ENCODE results near the gene COQ7. TPM values are rescaled to one million over a fixed set of nuclear protein-coding genes. Genes with fewer than 3 reads are reported as not detected.

COQ7 gene
- total RNA-seq, 1 experiment from 2014 or later = 26.6 TPM

GRCh38 chr16:19105131-19105530 is 37.7 kb downstream of the COQ7 start (continued):
- TF ChIP-seq RAD21 (IDR thresholded peaks at IDR 0.05; ENCODE audit: low read depth) = no peak
- no peak for TF ChIP-seq SIN3A (IDR thresholded peaks at IDR 0.05; ENCODE audit: low read depth)
- TF ChIP-seq SP1 (IDR thresholded peaks at IDR 0.05; ENCODE audit: low read depth) = no peak
- no peak for TF ChIP-seq ZNF274 (IDR thresholded peaks at IDR 0.05; ENCODE audit: low read depth, low read length)
- TF ChIP-seq MAX (IDR thresholded peaks at IDR 0.05) = no peak
- no peak for TF ChIP-seq POLR2A (IDR thresholded peaks at IDR 0.05; ENCODE audit: borderline replicate concordance, extremely low read depth, insufficient read depth, insufficient read length)
- no peak for TF ChIP-seq CEBPB (IDR thresholded peaks at IDR 0.05; ENCODE audit: low read depth)
- no peak for TF ChIP-seq EZH2phosphoT487 (IDR thresholded peaks at IDR 0.05; ENCODE audit: borderline replicate concordance)
- TF ChIP-seq EGR1 (IDR thresholded peaks at IDR 0.05; ENCODE audit: low read depth) = no peak
- no peak for TF ChIP-seq FOSL1 (IDR thresholded peaks at IDR 0.05; ENCODE audit: low read depth)
- no peak for TF ChIP-seq EZH2 (IDR thresholded peaks at IDR 0.05)
- TF ChIP-seq POLR2AphosphoS5 (IDR thresholded peaks at IDR 0.05; ENCODE audit: low read depth, low read length) = no peak

- no peaks in the 10 kb centered on the region for H3K27me3 ChIP-seq (ENCODE audit: insufficient read depth, low read length)
- no peak for TF ChIP-seq POLR2AphosphoS5 (IDR thresholded peaks at IDR 0.05; ENCODE audit: low read depth, low read length)
- TF ChIP-seq CBX3 (IDR thresholded peaks at IDR 0.05; ENCODE audit: low read depth) = no peak
- no peak for TF ChIP-seq CEBPB (IDR thresholded peaks at IDR 0.05; ENCODE audit: low read depth)
- TF ChIP-seq ZFX (IDR thresholded peaks at IDR 0.05) = no peak
- no peak for TF ChIP-seq MAX (IDR thresholded peaks at IDR 0.05)
- no peak for TF ChIP-seq ZNF274 (IDR thresholded peaks at IDR 0.05; ENCODE audit: low read depth, low read length)
- TF ChIP-seq POLR2A (IDR thresholded peaks at IDR 0.05; ENCODE audit: borderline replicate concordance, extremely low read depth, insufficient read depth, insufficient read length) = no peak
- TF ChIP-seq CTCF (IDR thresholded peaks at IDR 0.05 in 2 of 3, conservative IDR thresholded peaks at IDR 0.05 in 1 of 3; ENCODE audit: borderline replicate concordance in 1 of 3, insufficient read depth in 1 of 3, low read depth in 2 of 3, low read length in 2 of 3) = no peak
- TF ChIP-seq YY1 (IDR thresholded peaks at IDR 0.05; ENCODE audit: extremely low read depth, insufficient replicate concordance, low read depth, low read length) = no peak
- TF ChIP-seq RAD21 (IDR thresholded peaks at IDR 0.05; ENCODE audit: low read depth) = no peak
- no peak for TF ChIP-seq EGR1 (IDR thresholded peaks at IDR 0.05; ENCODE audit: low read depth)
- no peak for TF ChIP-seq ZBTB33 (IDR thresholded peaks at IDR 0.05; ENCODE audit: extremely low read depth, insufficient replicate concordance, low read length)
- no peak for TF ChIP-seq TCF7L2 (IDR thresholded peaks at IDR 0.05; ENCODE audit: borderline replicate concordance, extremely low read depth, insufficient read depth, insufficient read length)
- no peak for TF ChIP-seq SP1 (IDR thresholded peaks at IDR 0.05; ENCODE audit: low read depth)
- TF ChIP-seq SRF (IDR thresholded peaks at IDR 0.05; ENCODE audit: low read depth) = no peak
- TF ChIP-seq FOSL1 (IDR thresholded peaks at IDR 0.05; ENCODE audit: low read depth) = no peak
- TF ChIP-seq ELF1 (IDR thresholded peaks at IDR 0.05; ENCODE audit: borderline replicate concordance, low read depth) = no peak
- no peak for TF ChIP-seq SIN3A (IDR thresholded peaks at IDR 0.05; ENCODE audit: low read depth)
- H3K36me3 ChIP-seq (ENCODE audit: control insufficient read depth in 1 of 2, insufficient read depth in 2 of 2, low read length in 2 of 2) = no peaks in the 10 kb centered on the region
- intact Hi-C loops (cut with micrococcal nuclease) = no loop called here
- DNase-seq (ENCODE audit: low read depth, low spot score) (no peak), ATAC-seq (no peak)
- H2AFZ ChIP-seq (ENCODE audit: low read depth, low read length, poor library complexity, severe bottlenecking) = no peak overlapping the region
- H4K20me1 ChIP-seq (ENCODE audit: insufficient read depth) = no peaks in the 10 kb centered on the region
- no peak overlapping the region for H3K4me2 ChIP-seq (ENCODE audit: low read length)
- H3K9me3 ChIP-seq (ENCODE audit: control insufficient read depth in 1 of 2, insufficient read depth in 1 of 2, low read depth in 1 of 2, low read length in 2 of 2) = no peaks in the 10 kb centered on the region
- no peak overlapping the region for H3K9ac ChIP-seq (ENCODE audit: low read length)
- H3K4me3 ChIP-seq (replicated peaks in 1 of 2; ENCODE audit: low read depth in 1 of 2, low read length in 2 of 2) = no peak overlapping the region
- no TSS peak for BruUV-seq (replicated peaks)
- RAD21 ChIA-PET (ENCODE audit: low non-redundant PET in 1 of 2, low total read pairs in 2 of 2, uncharacterized antibody in 2 of 2, unreplicated experiment in 2 of 2) = no interaction called here
- H3K27ac ChIP-seq (ENCODE audit: low read depth, low read length) = no peak overlapping the region
- no peaks in the 10 kb centered on the region for H3K9me2 ChIP-seq (ENCODE audit: insufficient read depth)
- POLR2A ChIA-PET = interaction anchor here (1.4 kb wide), 1 partner anchor 11 kb away, joined by 3 read pairs; no protein-coding TSS in a partner anchor
- peaks cover 20 to 59% of the 10 kb centered on the region in 2 experiments for H3K4me1 ChIP-seq (ENCODE audit: control insufficient read depth in 1 of 2, insufficient read depth in 2 of 2, low read length in 2 of 2)
- CTCF ChIA-PET = interaction anchor here (2.5 kb wide), 1 partner anchor 11 kb away, joined by 10 read pairs; no protein-coding TSS in a partner anchor
- no peaks in the 10 kb centered on the region for H3K79me2 ChIP-seq (ENCODE audit: insufficient read depth, low read length)
Observed at GRCh38 chr16:19105891-19106624, 38.6 kb downstream of the COQ7 start.
